AG04449 (cell line): ENCODE data around the gene TYW3.
"Not testable (repeated sequence)": the region's sequence is repeated elsewhere in the genome, so short reads cannot be mapped to it uniquely, and the experiment has no call there.

Source experiments
- CTCF ChIA-PET: fragments of 350-600 bp; formaldehyde crosslinking; extraction: SDS; loops from one replicate; lab custom pipeline; 2021; ENCODE audit warnings: antibody characterized with exemption; lab: Yijun Ruan, JAX
- POLR2A ChIA-PET: fragments of 400-600, 350-600 bp; formaldehyde crosslinking; extraction: SDS; loops from one replicate; lab custom pipeline; 2020; ENCODE audit warnings: antibody characterized with exemption, inconsistent platforms; lab: Yijun Ruan, JAX
- DNase-seq: peaks from one replicate; pipeline ENCODE4 v3.0.0-alpha.2; 2010; ENCODE audit warnings: low read depth, low spot score
- H3K4me3 ChIP-seq: 2 replicates; pipeline ENCODE4 v1.5.1; 2011; ENCODE audit warnings: low read depth, mild to moderate bottlenecking, control low read depth, low read length
- TF ChIP-seq, protein P1 (sequence below): IDR thresholded peaks from one replicate; pipeline ENCODE4 v1.5.1; 2011; ENCODE audit warnings: mild to moderate bottlenecking, moderate library complexity, low read length, control low read depth, inconsistent platforms; ENCODE audit not compliant: insufficient read depth; ENCODE audit errors: missing control alignments

Gene TYW3

GRCh38 chr1:74726063-74726462 is 6.9 kb upstream of the TYW3 start:
- no peak overlapping the region for H3K4me3 ChIP-seq
- DNase-seq: no peak
- POLR2A ChIA-PET: interaction anchor here (1.4 kb wide), 1 partner anchor 11 kb away, joined by 3 read pairs; no protein-coding TSS in a partner anchor
- TF ChIP-seq, protein P1, sequence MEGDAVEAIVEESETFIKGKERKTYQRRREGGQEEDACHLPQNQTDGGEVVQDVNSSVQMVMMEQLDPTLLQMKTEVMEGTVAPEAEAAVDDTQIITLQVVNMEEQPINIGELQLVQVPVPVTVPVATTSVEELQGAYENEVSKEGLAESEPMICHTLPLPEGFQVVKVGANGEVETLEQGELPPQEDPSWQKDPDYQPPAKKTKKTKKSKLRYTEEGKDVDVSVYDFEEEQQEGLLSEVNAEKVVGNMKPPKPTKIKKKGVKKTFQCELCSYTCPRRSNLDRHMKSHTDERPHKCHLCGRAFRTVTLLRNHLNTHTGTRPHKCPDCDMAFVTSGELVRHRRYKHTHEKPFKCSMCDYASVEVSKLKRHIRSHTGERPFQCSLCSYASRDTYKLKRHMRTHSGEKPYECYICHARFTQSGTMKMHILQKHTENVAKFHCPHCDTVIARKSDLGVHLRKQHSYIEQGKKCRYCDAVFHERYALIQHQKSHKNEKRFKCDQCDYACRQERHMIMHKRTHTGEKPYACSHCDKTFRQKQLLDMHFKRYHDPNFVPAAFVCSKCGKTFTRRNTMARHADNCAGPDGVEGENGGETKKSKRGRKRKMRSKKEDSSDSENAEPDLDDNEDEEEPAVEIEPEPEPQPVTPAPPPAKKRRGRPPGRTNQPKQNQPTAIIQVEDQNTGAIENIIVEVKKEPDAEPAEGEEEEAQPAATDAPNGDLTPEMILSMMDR: no peak
- CTCF ChIA-PET: interaction anchor here (1.2 kb wide), 1 partner anchor 37 kb away, joined by 5 read pairs; no protein-coding TSS in a partner anchor

DNA sequence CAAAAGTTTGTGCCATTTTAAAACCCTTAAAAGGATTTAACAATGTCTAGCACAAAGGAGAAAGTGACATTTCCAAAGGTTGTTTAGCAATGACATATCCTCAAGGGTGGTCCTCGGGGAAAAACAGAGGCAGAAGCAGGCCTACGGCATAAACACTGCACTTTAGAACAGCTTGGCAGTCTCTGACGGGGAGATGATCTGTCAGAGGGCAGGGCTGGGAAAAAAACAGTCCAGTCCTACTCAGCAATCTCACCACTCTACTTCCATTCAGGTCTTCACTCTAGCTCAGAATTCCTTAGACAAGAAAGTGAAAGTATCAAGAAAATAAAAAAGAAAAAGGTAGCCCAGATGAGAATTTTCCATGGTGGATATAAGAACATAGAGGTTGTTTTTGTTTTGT is 4.2 kb upstream of the TYW3 start:
- POLR2A ChIA-PET: no interaction called here
- TF ChIP-seq, protein P1: no peak
- CTCF ChIA-PET: interaction anchor here (1.4 kb wide), 1 partner anchor 43 kb away, joined by 4 read pairs; no protein-coding TSS in a partner anchor
- no peak overlapping the region for H3K4me3 ChIP-seq
- no peak for DNase-seq

DNA sequence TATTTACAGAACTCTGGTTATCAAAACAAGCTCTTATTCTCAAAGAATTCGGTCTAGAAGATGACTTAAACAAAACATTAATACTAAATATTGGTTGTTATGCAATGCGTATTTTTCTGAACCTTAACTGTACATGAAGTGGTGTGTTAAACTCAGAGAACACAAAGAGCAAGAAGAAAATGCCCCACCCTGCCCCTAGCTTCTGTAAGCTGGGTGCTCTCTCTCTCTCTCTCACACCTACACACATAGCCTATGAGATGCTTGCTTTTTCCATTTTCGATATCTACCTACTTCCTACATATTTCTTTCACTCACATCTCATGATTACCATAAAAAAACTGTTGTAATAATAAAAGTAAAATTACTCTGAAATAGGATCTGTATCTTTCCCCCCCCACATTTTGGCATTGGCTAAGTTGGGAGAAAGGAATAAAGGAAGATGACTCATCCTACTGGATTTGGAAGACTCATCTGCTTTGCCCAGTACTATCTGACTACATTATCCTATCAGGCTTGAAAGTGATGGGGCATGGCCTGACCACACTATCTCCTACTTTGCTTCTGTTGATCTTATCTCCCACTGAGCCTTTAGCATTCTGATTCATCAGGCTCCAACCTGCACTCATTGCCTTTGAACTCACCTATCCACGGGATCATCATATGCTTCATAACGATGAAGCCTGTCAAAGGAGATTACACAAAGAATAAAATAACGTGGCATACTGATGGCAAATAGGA is 3.0 kb upstream of the TYW3 start:
- no peak for DNase-seq
- TF ChIP-seq, protein P1: no peak
- POLR2A ChIA-PET: no interaction called here
- H3K4me3 ChIP-seq: no peak overlapping the region
- CTCF ChIA-PET: interaction anchor here (0.9 kb wide), 1 partner anchor 17 kb away, joined by 4 read pairs; no protein-coding TSS in a partner anchor

DNA sequence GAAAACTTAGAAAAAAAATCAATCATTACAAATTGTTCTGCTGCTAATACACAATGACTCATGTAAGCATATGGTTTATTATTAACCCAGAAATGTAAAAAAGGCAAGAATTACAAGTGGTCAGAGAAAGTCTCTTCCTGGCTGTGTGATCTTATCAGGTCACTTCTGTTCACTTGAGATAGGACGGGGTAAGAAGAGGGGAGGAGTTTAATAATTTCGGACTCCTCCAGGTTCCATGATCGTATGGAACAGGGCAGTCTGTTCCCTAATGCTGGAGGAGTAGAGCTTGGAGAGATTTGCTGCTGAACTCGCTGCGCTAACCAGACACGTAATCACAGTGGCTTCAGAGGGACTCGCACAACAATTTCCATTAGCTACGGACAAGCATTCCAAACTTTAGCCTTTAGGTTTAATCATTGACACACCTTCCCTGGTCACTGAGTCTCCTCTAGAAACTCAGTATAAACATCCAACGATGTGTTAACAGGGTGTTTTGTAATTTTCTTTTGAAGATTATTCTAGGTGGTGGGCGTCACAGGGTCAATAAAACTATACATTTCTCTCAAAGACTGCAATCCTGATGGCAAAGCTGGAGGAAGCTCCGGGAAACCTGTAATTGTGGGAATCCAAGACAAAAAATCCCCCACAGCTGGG is 1.4 kb upstream of the TYW3 start:
- TF ChIP-seq, protein P1: no peak
- H3K4me3 ChIP-seq: peak overlapping the region; percentile 42
- CTCF ChIA-PET: interaction anchor here (1.2 to 1.4 kb wide), 2 partner anchors 10 to 18 kb away, joined by 3 to 4 read pairs; no protein-coding TSS in a partner anchor
- POLR2A ChIA-PET: no interaction called here
- DNase-seq: no peak

GRCh38 chr1:74732071-74732946 is 643 bp upstream of the TYW3 start:
- DNase-seq, POLR2A ChIA-PET: not testable (repeated sequence)
- CTCF ChIA-PET: interaction anchor here (1.4 to 2.6 kb wide), 9 partner anchors 10 to 42 kb away, joined by 4 to 19 read pairs (median 7); no protein-coding TSS in a partner anchor
- peak overlapping the region; percentile 100 for H3K4me3 ChIP-seq

DNA sequence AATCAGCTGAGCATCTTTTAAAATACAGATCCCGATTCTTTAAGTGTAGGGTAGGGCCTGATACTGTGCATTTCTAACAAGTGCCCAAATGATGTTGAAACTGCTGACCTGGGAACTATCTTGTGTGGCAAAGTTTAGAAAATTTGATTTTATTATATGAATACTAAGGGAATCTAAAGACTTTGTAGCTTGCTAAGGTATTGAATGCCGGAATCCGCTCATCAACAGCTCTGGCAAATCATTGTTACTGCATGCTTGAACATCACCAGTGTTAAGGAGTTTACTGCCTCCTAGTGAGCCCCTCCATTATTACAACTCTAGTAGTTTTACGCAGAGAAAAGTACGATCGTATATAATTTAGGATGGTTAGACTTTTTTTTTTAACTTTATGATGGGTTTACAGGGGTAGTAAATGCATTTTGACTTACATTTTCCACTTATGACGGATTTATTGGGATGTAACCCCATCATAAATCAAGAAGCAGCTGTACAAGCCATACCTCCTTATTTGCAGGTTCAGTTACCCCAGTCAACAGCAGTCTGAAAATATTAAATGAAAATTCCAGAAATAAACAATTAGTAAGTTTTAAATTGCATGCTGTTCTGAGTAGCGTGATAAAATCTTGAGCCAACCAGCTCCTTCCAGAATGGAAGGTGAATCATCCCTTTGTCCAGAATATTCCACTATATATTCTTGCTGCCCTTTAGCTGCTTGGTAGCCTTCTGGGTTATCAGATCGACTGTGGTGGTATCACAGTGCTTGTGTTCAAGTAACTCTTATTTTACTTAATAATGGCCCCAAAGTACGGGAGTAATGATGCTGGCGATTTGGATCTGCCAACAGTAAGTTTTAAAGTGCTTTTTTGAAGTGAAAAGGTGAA is 892 bp downstream of the TYW3 start:
- no peak for DNase-seq
- POLR2A ChIA-PET: no interaction called here
- TF ChIP-seq, protein P1: peak; percentile 74
- peak overlapping the region; percentile 100 for H3K4me3 ChIP-seq
- CTCF ChIA-PET: interaction anchor here (0.6 to 2.6 kb wide), 19 partner anchors 10 to 504 kb away, joined by 3 to 19 read pairs (median 6); no protein-coding TSS in a partner anchor
